Kidney (tissue), 14 donors: ENCODE measurements around the gene SDHAF2. TPM values are rescaled to one million over a fixed set of nuclear protein-coding genes. Genes with fewer than 3 reads are reported as not detected.

Experiments
- DNase-seq, 5 donors: peaks; one replicate each; pipeline ENCODE4 v3.0.0-alpha.2; 2013 to 2020
- FAIRE-seq: peaks from 2 replicates; lab custom pipeline; 2012; peaks lifted over from hg19 to GRCh38; lab: Jason Lieb, UNC
- H3K27ac ChIP-seq, 2 donors: one replicate each; pipeline ENCODE4 v1.7.0; 2013; ENCODE audit warnings: low read depth in 2 of 2, low read length in 2 of 2, inconsistent platforms in 1 of 2
- H3K27me3 ChIP-seq: one replicate; pipeline ENCODE4 v1.7.1; 2013; ENCODE audit warnings: low read length, inconsistent platforms; ENCODE audit not compliant: control insufficient read depth, insufficient read depth
- H3K36me3 ChIP-seq, 3 donors: one replicate each; pipeline versions ENCODE4 v1.7.0 to v1.7.1; 2013; ENCODE audit warnings: low read length in 3 of 3, control low read depth in 1 of 3, inconsistent platforms in 1 of 3; ENCODE audit not compliant: insufficient read depth in 3 of 3, control insufficient read depth in 2 of 3
- H3K4me1 ChIP-seq, 3 donors: one replicate each; pipeline versions ENCODE4 v1.7.0 to v1.7.1; 2013; ENCODE audit warnings: low read length in 3 of 3, inconsistent platforms in 1 of 3, low read depth in 1 of 3; ENCODE audit not compliant: control insufficient read depth in 2 of 3, insufficient read depth in 2 of 3
- H3K4me3 ChIP-seq, 3 donors: one replicate each; pipeline versions ENCODE4 v1.7.0 to v1.8.1; 2013; ENCODE audit warnings: low read length in 3 of 3, control low read depth in 1 of 3, inconsistent platforms in 1 of 3
- H3K9ac ChIP-seq, 3 donors: one replicate each; pipeline versions ENCODE4 v1.7.0 to v1.7.1; 2013; ENCODE audit warnings: low read length in 3 of 3, control low read depth in 1 of 3, inconsistent platforms in 1 of 3
- H3K9me3 ChIP-seq, 3 donors: one replicate each; pipeline versions ENCODE4 v1.7.0 to v1.7.1; 2013; ENCODE audit warnings: low read length in 3 of 3, control low read depth in 1 of 3, inconsistent platforms in 1 of 3; ENCODE audit not compliant: control insufficient read depth in 2 of 3, insufficient read depth in 1 of 3
- intact Hi-C: fragments of 100-400 bp; cut with DNase I; formaldehyde crosslinking; loops from one replicate; pipeline ENCODE4 v1.11.1; 2022
- polyA plus RNA-seq: library from polyadenylated mRNA; stranded (reverse); fragments of 350-450 nt; fragmentation: Illumina TruSeq; extraction: RNeasy Lipid Tissue Mini Kit (QIAGEN cat#74804); gene quantifications from one replicate; pipeline ENCODE4 v1.2.3, GENCODE V29; 2014; ENCODE audit warnings: low read depth, low replicate concordance; ENCODE audit not compliant: insufficient read depth
- total RNA-seq: library from RNA; stranded (reverse); fragmentation: NEBNext Ultra II Directional; extraction: Animal tissue kit (Norgen Biotek cat#: 25700); gene quantifications from one replicate; pipeline ENCODE4 v1.2.1, GENCODE V29; 2021
- TF ChIP-seq, protein P1 (sequence below): IDR thresholded peaks from 3 replicates; pipeline ENCODE4 v1.5.1; 2012; ENCODE audit warnings: mild to moderate bottlenecking, moderate library complexity, borderline replicate concordance; ENCODE audit not compliant: insufficient read depth; ENCODE audit errors: extremely low read depth
- donor health status: control.
- donor health status: control.
- donor health status: control.
- donor health status: control.
- donor health status: control.
- donor health status: DM: yes; HTN: yes; CAD: no.
- donor health status: Normal renal cell carcinoma (clear cell type).

SDHAF2 gene
- total and polyA plus RNA-seq, 2 donors from 2014 or later, result 40.7 to 77.1 TPM

- intact Hi-C loops, result no loop called here
- TF ChIP-seq, protein P1, sequence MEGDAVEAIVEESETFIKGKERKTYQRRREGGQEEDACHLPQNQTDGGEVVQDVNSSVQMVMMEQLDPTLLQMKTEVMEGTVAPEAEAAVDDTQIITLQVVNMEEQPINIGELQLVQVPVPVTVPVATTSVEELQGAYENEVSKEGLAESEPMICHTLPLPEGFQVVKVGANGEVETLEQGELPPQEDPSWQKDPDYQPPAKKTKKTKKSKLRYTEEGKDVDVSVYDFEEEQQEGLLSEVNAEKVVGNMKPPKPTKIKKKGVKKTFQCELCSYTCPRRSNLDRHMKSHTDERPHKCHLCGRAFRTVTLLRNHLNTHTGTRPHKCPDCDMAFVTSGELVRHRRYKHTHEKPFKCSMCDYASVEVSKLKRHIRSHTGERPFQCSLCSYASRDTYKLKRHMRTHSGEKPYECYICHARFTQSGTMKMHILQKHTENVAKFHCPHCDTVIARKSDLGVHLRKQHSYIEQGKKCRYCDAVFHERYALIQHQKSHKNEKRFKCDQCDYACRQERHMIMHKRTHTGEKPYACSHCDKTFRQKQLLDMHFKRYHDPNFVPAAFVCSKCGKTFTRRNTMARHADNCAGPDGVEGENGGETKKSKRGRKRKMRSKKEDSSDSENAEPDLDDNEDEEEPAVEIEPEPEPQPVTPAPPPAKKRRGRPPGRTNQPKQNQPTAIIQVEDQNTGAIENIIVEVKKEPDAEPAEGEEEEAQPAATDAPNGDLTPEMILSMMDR, result no peak
- peaks cover 0 to 2% (median 0%) of the 10 kb centered on the region in 3 donors for H3K4me1 ChIP-seq
- H3K36me3 ChIP-seq, result peaks cover 22 to 76% (median 56%) of the 10 kb centered on the region in 3 donors
- no peak overlapping the region for H3K27ac ChIP-seq
- FAIRE-seq (no peak), DNase-seq (no peak)
- no peak overlapping the region for H3K9ac ChIP-seq
- H3K27me3 ChIP-seq, result no peaks in the 10 kb centered on the region
- no peaks in the 10 kb centered on the region for H3K9me3 ChIP-seq
- no peak overlapping the region for H3K4me3 ChIP-seq
These were observed 16.4 kb upstream of the SDHAF2 start for GRCh38 chr11:61413496-61413895.

DNA sequence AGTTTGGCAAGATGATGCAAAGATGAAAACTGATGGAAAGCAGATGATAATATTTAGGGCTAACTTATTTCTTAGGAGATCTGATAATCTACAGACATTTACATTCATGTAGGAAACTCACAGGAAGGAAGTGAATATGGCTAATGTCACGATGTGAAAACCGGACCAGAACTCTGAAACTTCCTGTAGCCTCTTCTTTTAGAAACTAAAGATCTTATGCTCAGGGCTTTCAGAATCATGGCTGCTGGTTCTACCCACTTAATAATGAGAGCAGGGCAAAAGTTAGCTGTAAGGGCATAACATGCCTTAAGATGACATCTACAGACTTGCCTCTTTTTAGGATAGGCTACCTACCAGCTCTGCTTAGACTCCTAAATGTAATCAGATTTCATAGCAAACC lies 15.4 kb upstream of the SDHAF2 start:
- no peak overlapping the region for H3K27ac ChIP-seq

DNA sequence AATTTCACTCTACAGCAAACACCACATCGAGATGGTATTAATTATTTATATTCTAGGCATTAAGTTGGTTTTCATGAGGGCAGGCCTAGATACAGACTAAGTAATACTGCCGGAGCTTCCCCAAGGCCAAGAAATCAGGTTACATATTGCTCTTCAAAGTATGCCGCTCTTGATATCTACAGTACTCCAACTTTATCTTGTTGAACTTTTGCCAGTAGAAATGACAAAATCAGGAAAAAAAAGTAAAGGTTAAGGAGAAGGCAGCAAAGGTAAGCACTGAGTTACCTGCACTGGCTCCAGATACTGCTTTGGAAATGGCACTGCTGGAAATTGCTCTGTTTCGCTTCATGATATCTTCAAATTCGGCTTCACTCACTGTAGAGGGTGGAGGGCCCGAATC lies 14.5 kb upstream of the SDHAF2 start:
- TF ChIP-seq, protein P1, result no peak
- FAIRE-seq, result no peak
- H3K4me3 ChIP-seq, result no peak overlapping the region

More for the DNA sequence above, 15.4 kb upstream of the SDHAF2 start:
- Histone ChIP-seq H3K4me3 (no peak overlapping the region), H3K9me3 (no peaks in the 10 kb centered on the region), H3K9ac (no peak overlapping the region), H3K27me3 (no peaks in the 10 kb centered on the region), H3K36me3 (peaks cover 25 to 80% (median 56%) of the 10 kb centered on the region in 3 donors), H3K4me1 (peaks cover 0 to 2% (median 0%) of the 10 kb centered on the region in 3 donors)
- no peak for FAIRE-seq
- no peak for DNase-seq
- TF ChIP-seq, protein P1, result no peak
- intact Hi-C loops, result no loop called here

GRCh38 chr11:61416941-61417340 lies 13.0 kb upstream of the SDHAF2 start:
- Histone ChIP-seq H3K4me1 (peaks cover 0 to 2% (median 0%) of the 10 kb centered on the region in 3 donors), H3K27ac (no peak overlapping the region), H3K36me3 (peaks cover 19 to 81% (median 49%) of the 10 kb centered on the region in 3 donors), H3K4me3 (no peak overlapping the region), H3K27me3 (no peaks in the 10 kb centered on the region), H3K9me3 (no peaks in the 10 kb centered on the region), H3K9ac (no peak overlapping the region)
- DNase-seq (no peak), FAIRE-seq (no peak)
- TF ChIP-seq, protein P1, result no peak
- intact Hi-C loops, result no loop called here

More for the DNA sequence above, 14.5 kb upstream of the SDHAF2 start:
- Histone ChIP-seq H3K9ac (no peak overlapping the region), H3K27ac (no peak overlapping the region), H3K9me3 (no peaks in the 10 kb centered on the region), H3K36me3 (peaks cover 25 to 84% (median 55%) of the 10 kb centered on the region in 3 donors), H3K4me1 (peaks cover 0 to 2% (median 0%) of the 10 kb centered on the region in 3 donors), H3K27me3 (no peaks in the 10 kb centered on the region)
- DNase-seq, result no peak
- intact Hi-C loops, result no loop called here
